OCI-LY1 (cell line): ENCODE data around the gene SPATA1.

Source experiments
- EZH2 ChIP-seq: fragments of 200-600 bp; sonication (generic), shearing (Covaris generic); IDR thresholded peaks from 2 replicates; pipeline ENCODE4 v1.8.0; 2017; ENCODE audit warnings: borderline replicate concordance, mixed run types, mild to moderate bottlenecking, antibody characterized with exemption, low read length, moderate library complexity, mixed read lengths
- TF ChIP-seq, protein P1 (sequence below): fragments of 200-600 bp; sonication (generic), shearing (Covaris generic); IDR thresholded peaks from 2 replicates; pipeline ENCODE4 v1.5.1; 2017; ENCODE audit warnings: mild to moderate bottlenecking, antibody characterized with exemption, low read length, moderate library complexity, mixed read lengths

DNA sequence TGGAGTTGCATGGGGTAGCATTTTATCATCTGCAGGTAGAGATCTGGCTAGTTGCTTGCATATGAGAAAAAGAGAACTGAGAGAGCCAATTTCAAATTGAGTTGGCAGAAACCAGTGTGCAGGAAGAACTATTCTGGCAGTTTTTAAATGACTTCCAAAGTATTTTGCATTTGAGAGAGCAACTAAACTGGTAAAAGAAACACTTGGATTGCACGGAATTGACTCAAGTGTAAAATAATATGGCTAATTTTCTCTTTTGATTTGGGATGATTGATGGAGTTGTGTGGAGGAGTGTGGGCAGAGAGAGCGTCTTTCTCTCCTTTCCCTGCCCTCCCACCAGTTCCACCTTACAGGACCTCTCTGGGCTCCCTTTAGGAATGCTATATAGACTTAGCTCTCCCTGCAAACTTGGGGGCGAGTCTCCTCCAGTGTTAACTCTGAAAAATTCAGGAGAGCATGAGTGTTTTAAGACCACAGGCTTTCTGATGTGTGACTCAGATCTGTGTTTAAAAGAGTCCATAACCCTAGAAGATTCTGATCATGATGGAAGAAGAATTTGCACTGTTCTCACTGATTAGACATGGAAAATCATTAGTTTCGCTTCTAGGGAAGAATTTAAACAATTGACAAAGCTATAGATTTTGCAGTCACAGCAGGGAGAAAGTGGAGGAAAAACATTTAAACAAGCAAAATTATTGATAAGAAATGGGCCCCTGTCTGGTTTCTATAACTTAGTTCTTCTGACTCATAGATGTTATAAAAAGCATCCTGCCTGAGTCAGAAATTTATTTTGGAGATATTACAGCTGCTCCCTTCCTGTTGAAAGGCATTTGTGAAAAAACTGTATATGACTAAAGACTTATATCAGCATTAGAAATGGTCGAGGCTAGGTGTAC is 92.9 kb downstream of the SPATA1 start:
- TF ChIP-seq, protein P1, sequence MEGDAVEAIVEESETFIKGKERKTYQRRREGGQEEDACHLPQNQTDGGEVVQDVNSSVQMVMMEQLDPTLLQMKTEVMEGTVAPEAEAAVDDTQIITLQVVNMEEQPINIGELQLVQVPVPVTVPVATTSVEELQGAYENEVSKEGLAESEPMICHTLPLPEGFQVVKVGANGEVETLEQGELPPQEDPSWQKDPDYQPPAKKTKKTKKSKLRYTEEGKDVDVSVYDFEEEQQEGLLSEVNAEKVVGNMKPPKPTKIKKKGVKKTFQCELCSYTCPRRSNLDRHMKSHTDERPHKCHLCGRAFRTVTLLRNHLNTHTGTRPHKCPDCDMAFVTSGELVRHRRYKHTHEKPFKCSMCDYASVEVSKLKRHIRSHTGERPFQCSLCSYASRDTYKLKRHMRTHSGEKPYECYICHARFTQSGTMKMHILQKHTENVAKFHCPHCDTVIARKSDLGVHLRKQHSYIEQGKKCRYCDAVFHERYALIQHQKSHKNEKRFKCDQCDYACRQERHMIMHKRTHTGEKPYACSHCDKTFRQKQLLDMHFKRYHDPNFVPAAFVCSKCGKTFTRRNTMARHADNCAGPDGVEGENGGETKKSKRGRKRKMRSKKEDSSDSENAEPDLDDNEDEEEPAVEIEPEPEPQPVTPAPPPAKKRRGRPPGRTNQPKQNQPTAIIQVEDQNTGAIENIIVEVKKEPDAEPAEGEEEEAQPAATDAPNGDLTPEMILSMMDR, result no peak
- no peak for TF ChIP-seq EZH2
